HepG2 (cell line): Measurements from ENCODE around the gene CD207. TPM values are rescaled to one million over a fixed set of nuclear protein-coding genes. Genes with fewer than 3 reads are reported as not detected.
A peak's percentile ranks its signal among the peaks of the same experiment; 100 is the strongest.

Experiments
- BHLHE40 ChIP-seq: IDR thresholded peaks from 2 replicates; pipeline ENCODE4 v1.6.1; 2011; ENCODE audit warnings: low read length, improper control_type of control experiment
- ESRRA ChIP-seq: sonication (generic); formaldehyde crosslinking; IDR thresholded peaks from 2 replicates; pipeline ENCODE4 v1.5.1; 2020; ENCODE audit warnings: mild to moderate bottlenecking, low read depth, missing genetic modification reagents
- GLI4 ChIP-seq: sonication (generic); formaldehyde crosslinking; IDR thresholded peaks from 2 replicates; pipeline ENCODE4 v1.5.1; 2020; ENCODE audit warnings: missing genetic modification reagents, mild to moderate bottlenecking, moderate library complexity, borderline replicate concordance
- HDAC2 ChIP-seq: sonication (generic); formaldehyde crosslinking; IDR thresholded peaks from 2 replicates; pipeline ENCODE4 v1.4.0; 2020; ENCODE audit warnings: missing genetic modification reagents
- HNRNPLL ChIP-seq: fragments of 200-400 bp; formaldehyde crosslinking; IDR thresholded peaks from 2 replicates; pipeline ENCODE4 v1.6.1; 2017; ENCODE audit warnings: mild to moderate bottlenecking, low read depth, low read length; ENCODE audit not compliant: poor library complexity, severe bottlenecking
- HOXA3 ChIP-seq: sonication (generic); formaldehyde crosslinking; IDR thresholded peaks from 2 replicates; pipeline ENCODE4 v1.5.0; 2020; ENCODE audit warnings: missing genetic modification reagents
- LRRFIP1 ChIP-seq: sonication (generic); formaldehyde crosslinking; conservative IDR thresholded peaks from 2 replicates; pipeline ENCODE4 v1.4.0; 2020; ENCODE audit warnings: missing genetic modification reagents
- MXI1 ChIP-seq: IDR thresholded peaks from 3 replicates; pipeline ENCODE4 v1.6.1; 2012; ENCODE audit warnings: low read depth, low read length, inconsistent platforms, borderline replicate concordance
- NKX3-1 ChIP-seq: sonication (generic); formaldehyde crosslinking; IDR thresholded peaks from 2 replicates; pipeline ENCODE4 v1.5.0; 2020; ENCODE audit warnings: missing genetic modification reagents
- SKIL ChIP-seq: sonication (generic); formaldehyde crosslinking; IDR thresholded peaks from 2 replicates; pipeline ENCODE4 v1.8.0; 2022; ENCODE audit warnings: missing genetic modification reagents, mild to moderate bottlenecking, moderate library complexity, borderline replicate concordance
- ZBTB42 ChIP-seq: sonication (generic); formaldehyde crosslinking; IDR thresholded peaks from 2 replicates; pipeline ENCODE4 v1.5.0; 2020; ENCODE audit warnings: mild to moderate bottlenecking, missing genetic modification reagents
- ZNF20 ChIP-seq: sonication (generic); formaldehyde crosslinking; IDR thresholded peaks from 2 replicates; pipeline ENCODE4 v1.4.0; 2020; ENCODE audit warnings: mild to moderate bottlenecking, moderate library complexity, missing genetic modification reagents
- ZNF362 ChIP-seq: sonication (generic); formaldehyde crosslinking; IDR thresholded peaks from 2 replicates; pipeline ENCODE4 v1.4.0; 2020; ENCODE audit warnings: missing genetic modification reagents, mild to moderate bottlenecking, borderline replicate concordance
- ZNF556 ChIP-seq: sonication (generic); formaldehyde crosslinking; IDR thresholded peaks from 2 replicates; pipeline ENCODE4 v1.4.0; 2020; ENCODE audit warnings: mild to moderate bottlenecking, missing genetic modification reagents, borderline replicate concordance
- ZNF747 ChIP-seq: sonication (generic); formaldehyde crosslinking; IDR thresholded peaks from 2 replicates; pipeline ENCODE4 v1.8.1; 2023; ENCODE audit warnings: missing genetic modification reagents, mild to moderate bottlenecking, borderline replicate concordance
- ZSCAN29 ChIP-seq: sonication (generic); formaldehyde crosslinking; conservative IDR thresholded peaks from 2 replicates; pipeline ENCODE4 v1.4.0; 2020; ENCODE audit warnings: mild to moderate bottlenecking, missing genetic modification reagents
- ZSCAN30 ChIP-seq: sonication (generic); formaldehyde crosslinking; IDR thresholded peaks from 2 replicates; pipeline ENCODE4 v1.5.0; 2020; ENCODE audit warnings: mild to moderate bottlenecking, missing genetic modification reagents
- polyA plus RNA-seq, 8 experiments: library from polyadenylated mRNA; depleted of rRNA in 3 of 8; stranded (reverse) in 7 of 8; unstranded in 1 of 8; fragments of >200 nt; fragmentation: Illumina TruSeq in 4 of 8; extraction: Trizol in 4 of 8; gene quantifications; 2 replicates each; pipeline versions ENCODE4 v1.2.1 to v1.2.3, GENCODE V29; 2011 to 2016; ENCODE audit warnings: low read depth in 4 of 8, missing spikeins in 1 of 8, mixed read lengths in 1 of 8; ENCODE audit not compliant: insufficient read depth in 1 of 8
- total RNA-seq, 5 experiments: library from RNA; depleted of rRNA; stranded (reverse); fragments of >200 nt; fragmentation: Illumina TruSeq; extraction: Trizol; gene quantifications; 2 replicates each; pipeline ENCODE4 v1.2.3, GENCODE V29; 2016; ENCODE audit warnings: low read depth in 1 of 5
- TF ChIP-seq, protein P1 (sequence below): sonication (generic); formaldehyde crosslinking; IDR thresholded peaks from 2 replicates; pipeline ENCODE4 v1.5.1; 2020; ENCODE audit warnings: mild to moderate bottlenecking, moderate library complexity, missing genetic modification reagents
- TF ChIP-seq, protein P2 (sequence below): sonication (generic); formaldehyde crosslinking; IDR thresholded peaks from 2 replicates; pipeline ENCODE4 v1.8.0; 2022; ENCODE audit warnings: mild to moderate bottlenecking, missing genetic modification reagents; ENCODE audit not compliant: insufficient replicate concordance

Gene CD207
- total and polyA plus RNA-seq, 2 of the 13 experiments (the other 11 are each of a cell fraction or from before 2014, with no cell fraction given): 0.09 to 0.15 TPM

GRCh38 chr2:70871398-70872211 lies 36.0 kb upstream of the CD207 start (continued):
- TF ChIP-seq, protein P1, sequence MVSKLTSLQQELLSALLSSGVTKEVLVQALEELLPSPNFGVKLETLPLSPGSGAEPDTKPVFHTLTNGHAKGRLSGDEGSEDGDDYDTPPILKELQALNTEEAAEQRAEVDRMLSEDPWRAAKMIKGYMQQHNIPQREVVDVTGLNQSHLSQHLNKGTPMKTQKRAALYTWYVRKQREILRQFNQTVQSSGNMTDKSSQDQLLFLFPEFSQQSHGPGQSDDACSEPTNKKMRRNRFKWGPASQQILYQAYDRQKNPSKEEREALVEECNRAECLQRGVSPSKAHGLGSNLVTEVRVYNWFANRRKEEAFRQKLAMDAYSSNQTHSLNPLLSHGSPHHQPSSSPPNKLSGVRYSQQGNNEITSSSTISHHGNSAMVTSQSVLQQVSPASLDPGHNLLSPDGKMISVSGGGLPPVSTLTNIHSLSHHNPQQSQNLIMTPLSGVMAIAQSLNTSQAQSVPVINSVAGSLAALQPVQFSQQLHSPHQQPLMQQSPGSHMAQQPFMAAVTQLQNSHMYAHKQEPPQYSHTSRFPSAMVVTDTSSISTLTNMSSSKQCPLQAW (CRISPR knock-in tag): peak; percentile 90
- no peak for TF ChIP-seq ZBTB42 (CRISPR knock-in tag)
- TF ChIP-seq LRRFIP1: no peak
- peak; percentile 82; the same call in 1 of the 2 replicates for TF ChIP-seq ZNF556
- no peak; the same call in 1 of the 2 replicates for TF ChIP-seq ZNF362 (CRISPR knock-in tag)
- no peak for TF ChIP-seq ESRRA
- TF ChIP-seq HNRNPLL: peak; percentile 77
- TF ChIP-seq ZNF20 (CRISPR knock-in tag): no peak
- no peak for TF ChIP-seq ZSCAN30 (CRISPR knock-in tag)
- no peak for TF ChIP-seq NKX3-1 (CRISPR knock-in tag)
- no peak for TF ChIP-seq HDAC2 (CRISPR knock-in tag)
- 0 out of 2 replicates have a peak, but pooled peaks have one; percentile 36 for TF ChIP-seq BHLHE40
- peak; percentile 53; the same call in 1 of the 2 replicates for TF ChIP-seq GLI4 (CRISPR knock-in tag)
- TF ChIP-seq HOXA3: 0 out of 2 replicates have a peak, but pooled peaks have one; percentile 36
- TF ChIP-seq, protein P2, sequence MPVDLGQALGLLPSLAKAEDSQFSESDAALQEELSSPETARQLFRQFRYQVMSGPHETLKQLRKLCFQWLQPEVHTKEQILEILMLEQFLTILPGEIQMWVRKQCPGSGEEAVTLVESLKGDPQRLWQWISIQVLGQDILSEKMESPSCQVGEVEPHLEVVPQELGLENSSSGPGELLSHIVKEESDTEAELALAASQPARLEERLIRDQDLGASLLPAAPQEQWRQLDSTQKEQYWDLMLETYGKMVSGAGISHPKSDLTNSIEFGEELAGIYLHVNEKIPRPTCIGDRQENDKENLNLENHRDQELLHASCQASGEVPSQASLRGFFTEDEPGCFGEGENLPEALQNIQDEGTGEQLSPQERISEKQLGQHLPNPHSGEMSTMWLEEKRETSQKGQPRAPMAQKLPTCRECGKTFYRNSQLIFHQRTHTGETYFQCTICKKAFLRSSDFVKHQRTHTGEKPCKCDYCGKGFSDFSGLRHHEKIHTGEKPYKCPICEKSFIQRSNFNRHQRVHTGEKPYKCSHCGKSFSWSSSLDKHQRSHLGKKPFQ (CRISPR knock-in tag): no peak
- TF ChIP-seq ZSCAN29 (CRISPR knock-in tag): no peak
- TF ChIP-seq ZNF747 (CRISPR knock-in tag): peak; percentile 65; the same call in 1 of the 2 replicates
- TF ChIP-seq MXI1: peak; percentile 34; the same call in 1 of the 3 replicates
- peak; percentile 47; the same call in 1 of the 2 replicates for TF ChIP-seq SKIL (CRISPR knock-in tag)
